Dendritic cell treated with granulocyte-macrophage colony-stimulating factor and Interleukin-4, amounts not matched to agents 40 ng/mL and 50 ng/mL, for 4 days (primary cell): ENCODE results near the gene RNF40.
A peak's percentile ranks its signal among the peaks of the same experiment; 100 is the strongest.

Source experiments
- H3K27ac Mint-ChIP-seq: one replicate; pipeline ENCODE4 v1.8.0; 2022; ENCODE audit warnings: mild to moderate bottlenecking, mixed read lengths
- H3K27me3 Mint-ChIP-seq: one replicate; pipeline ENCODE4 v1.8.0; 2022; ENCODE audit warnings: mild to moderate bottlenecking, mixed read lengths
- H3K36me3 Mint-ChIP-seq: one replicate; pipeline ENCODE4 v1.8.0; 2022; ENCODE audit warnings: low read depth, mixed read lengths
- H3K4me1 Mint-ChIP-seq: one replicate; pipeline ENCODE4 v1.8.0; 2022; ENCODE audit warnings: low read depth, mixed read lengths
- H3K4me3 Mint-ChIP-seq: one replicate; pipeline ENCODE4 v1.8.0; 2022; ENCODE audit warnings: mild to moderate bottlenecking, moderate library complexity, mixed read lengths
- H3K9me3 Mint-ChIP-seq: one replicate; pipeline ENCODE4 v1.8.0; 2022; ENCODE audit warnings: mixed read lengths
- intact Hi-C: fragments of 100-400 bp; cut with micrococcal nuclease; formaldehyde crosslinking; loops from one replicate; pipeline ENCODE4 v1.15.0; 2022

Gene RNF40

DNA sequence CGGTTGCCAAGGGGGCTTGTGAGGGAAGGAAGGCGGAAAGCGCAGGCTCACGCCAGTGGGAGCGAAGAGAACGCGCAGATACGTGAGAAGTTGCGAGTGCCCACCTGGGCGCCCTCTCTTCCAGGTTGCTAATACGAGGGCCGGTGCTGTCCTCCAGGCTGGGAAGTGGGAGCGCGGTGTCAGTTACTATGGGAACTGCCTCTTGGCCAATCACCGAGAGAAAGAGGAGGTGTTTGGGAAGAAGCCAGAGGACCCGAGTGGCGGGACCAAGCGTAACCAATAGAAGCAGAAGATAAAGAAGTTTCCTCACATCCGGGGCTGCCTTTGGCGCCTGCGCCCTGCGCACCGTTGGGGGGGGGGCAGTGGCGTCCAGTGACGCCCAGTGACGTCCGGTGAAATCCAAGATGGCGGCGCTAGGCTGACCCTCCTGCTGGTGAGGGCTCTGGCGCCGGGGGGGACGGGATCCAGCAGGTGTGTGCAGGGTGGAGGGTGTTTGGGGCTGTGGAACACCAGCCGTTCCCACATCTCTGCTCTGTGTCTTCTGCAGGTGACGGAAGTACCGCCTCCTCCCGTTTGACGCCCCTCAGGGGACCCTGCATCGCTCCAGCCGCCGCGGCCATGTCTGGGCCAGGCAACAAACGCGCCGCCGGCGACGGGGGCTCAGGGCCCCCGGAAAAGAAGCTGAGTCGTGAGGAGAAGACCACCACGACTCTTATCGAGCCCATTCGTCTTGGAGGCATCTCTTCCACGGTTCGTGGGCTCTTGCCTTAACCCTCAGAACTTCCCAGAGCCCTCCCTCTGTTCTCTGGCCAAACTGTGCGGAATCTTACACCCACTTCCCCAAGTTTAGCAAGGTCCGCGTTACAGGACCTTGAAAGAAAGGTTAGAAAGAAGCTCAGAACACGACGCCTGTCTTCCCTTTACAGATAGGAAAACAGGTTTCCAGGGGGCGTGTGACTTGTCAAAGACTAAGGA lies at the start of gene RNF40, which contains the start of gene CFAP119:
Gene RNF40, plus strand, starts transcription at position 395 of the 975 bp plus-strand sequence. Its CDS starts 224 bp downstream, at position 619.
Gene CFAP119, minus strand, starts transcription at position 135 of the 975 bp plus-strand sequence. CDS start 314 bp downstream, outside the sequence.
- intact Hi-C loops: loop anchor here (1.0 to 5.0 kb wide), 4 partner anchors 14 to 161 kb away; partner anchors contain the start of genes FBRS, FBXL19, PHKG2 and SRCAP
- peaks cover 89% of the 10 kb centered on the region for H3K36me3 Mint-ChIP-seq
- peaks cover 59% of the 10 kb centered on the region for H3K4me1 Mint-ChIP-seq
- no peaks in the 10 kb centered on the region for H3K9me3 Mint-ChIP-seq
- H3K27ac Mint-ChIP-seq: peak within 1 kb of the TSS; percentile 95
- no peaks in the 10 kb centered on the region for H3K27me3 Mint-ChIP-seq
- H3K4me3 Mint-ChIP-seq: peak within 1 kb of the TSS; percentile 90

DNA sequence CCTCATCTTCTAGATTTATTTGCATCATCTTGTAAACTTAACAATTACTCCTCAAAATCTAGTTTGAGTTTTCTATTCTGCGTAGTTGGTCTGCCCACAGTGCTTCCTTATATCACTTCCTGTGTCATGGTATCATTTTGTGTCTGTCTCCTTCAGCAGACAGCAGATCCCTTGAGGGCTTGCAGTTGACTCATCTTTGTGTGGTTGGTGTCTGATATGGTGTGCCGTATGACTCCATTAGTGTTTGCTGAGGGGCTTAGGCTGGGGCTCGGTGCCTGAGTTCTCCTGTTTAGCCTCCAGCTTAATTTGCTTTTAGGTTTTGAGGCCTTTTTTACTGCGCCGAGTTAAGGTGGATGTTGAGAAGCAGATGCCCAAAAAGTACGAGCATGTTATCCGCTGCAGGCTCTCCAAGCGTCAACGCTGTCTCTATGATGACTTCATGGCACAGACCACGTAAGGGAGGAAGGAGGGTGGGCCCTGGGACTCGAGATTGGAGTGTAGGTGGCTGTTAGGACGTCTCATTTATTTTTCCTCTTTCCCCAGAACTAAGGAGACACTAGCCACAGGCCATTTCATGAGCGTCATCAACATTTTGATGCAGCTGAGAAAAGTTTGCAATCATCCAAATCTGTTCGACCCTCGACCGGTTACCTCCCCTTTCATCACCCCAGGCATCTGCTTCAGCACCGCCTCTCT lies 46.2 kb upstream of the RNF40 start:
- Mint-ChIP-seq H3K36me3 (peaks cover 100% of the 10 kb centered on the region), H3K27ac (peak overlapping the region; percentile 90), H3K4me3 (peak overlapping the region; percentile 45), H3K4me1 (peaks cover 66% of the 10 kb centered on the region), H3K27me3 (no peaks in the 10 kb centered on the region), H3K9me3 (no peaks in the 10 kb centered on the region)
- intact Hi-C loops: loop anchor here (1.0 kb wide), 3 partner anchors 9 to 32 kb away; partner anchors contain the start of genes PHKG2 and SRCAP

DNA sequence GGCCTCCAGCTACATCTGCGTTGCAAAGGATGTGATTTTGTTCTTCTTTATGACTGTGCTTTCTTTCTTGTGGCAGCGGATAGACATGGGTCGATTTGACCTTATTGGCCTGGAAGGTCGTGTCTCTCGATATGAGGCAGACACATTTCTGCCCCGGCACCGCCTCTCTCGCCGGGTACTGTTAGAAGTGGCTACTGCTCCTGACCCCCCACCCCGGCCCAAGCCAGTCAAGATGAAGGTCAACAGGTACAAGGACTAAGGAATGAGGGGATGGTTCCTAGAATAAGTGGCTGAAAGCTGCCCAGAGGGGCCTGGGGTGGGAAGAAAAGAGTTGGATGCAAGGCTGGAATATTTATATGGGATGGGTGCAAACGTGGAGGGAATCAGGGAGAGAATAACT lies 42.0 kb upstream of the RNF40 start:
- intact Hi-C loops: no loop called here
- no peak overlapping the region for H3K4me3 Mint-ChIP-seq
- H3K4me1 Mint-ChIP-seq: peaks cover 74% of the 10 kb centered on the region
- H3K27ac Mint-ChIP-seq: peak overlapping the region; percentile 6
- H3K9me3 Mint-ChIP-seq: no peaks in the 10 kb centered on the region
- no peaks in the 10 kb centered on the region for H3K27me3 Mint-ChIP-seq
- H3K36me3 Mint-ChIP-seq: peaks cover 99% of the 10 kb centered on the region

DNA sequence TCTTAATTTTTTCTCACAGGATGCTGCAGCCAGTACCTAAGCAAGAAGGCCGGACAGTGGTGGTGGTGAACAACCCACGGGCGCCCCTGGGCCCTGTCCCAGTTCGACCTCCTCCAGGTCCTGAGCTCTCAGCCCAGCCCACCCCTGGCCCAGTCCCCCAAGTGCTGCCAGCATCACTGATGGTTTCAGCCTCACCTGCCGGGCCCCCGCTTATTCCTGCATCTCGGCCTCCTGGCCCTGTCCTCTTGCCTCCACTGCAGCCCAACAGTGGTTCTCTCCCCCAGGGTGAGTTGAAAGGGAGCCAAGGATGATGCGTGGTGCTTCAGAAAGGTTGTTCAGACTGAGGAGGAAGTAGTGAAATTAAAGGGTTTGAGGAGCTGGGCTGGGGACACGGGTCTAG lies 41.4 kb upstream of the RNF40 start:
- Mint-ChIP-seq H3K27me3 (no peaks in the 10 kb centered on the region), H3K27ac (peak overlapping the region; percentile 6), H3K4me3 (no peak overlapping the region), H3K4me1 (peaks cover 74% of the 10 kb centered on the region), H3K36me3 (peaks cover 93% of the 10 kb centered on the region), H3K9me3 (no peaks in the 10 kb centered on the region)
- intact Hi-C loops: no loop called here

DNA sequence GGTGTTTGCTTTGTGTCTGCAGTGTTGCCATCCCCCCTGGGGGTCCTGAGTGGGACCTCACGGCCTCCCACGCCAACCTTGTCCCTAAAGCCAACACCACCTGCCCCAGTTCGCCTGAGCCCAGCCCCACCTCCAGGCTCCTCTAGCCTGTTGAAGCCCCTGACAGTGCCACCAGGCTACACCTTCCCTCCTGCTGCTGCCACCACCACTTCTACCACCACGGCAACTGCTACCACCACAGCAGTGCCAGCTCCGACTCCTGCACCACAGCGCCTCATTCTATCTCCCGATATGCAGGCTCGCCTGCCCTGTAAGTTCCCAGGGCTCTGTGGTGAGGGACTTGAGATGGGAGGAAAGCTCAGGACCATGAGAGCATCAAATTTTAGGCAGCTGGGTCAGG lies 41.0 kb upstream of the RNF40 start:
- no peak overlapping the region for H3K4me3 Mint-ChIP-seq
- H3K27ac Mint-ChIP-seq: peak overlapping the region; percentile 5
- H3K4me1 Mint-ChIP-seq: peaks cover 74% of the 10 kb centered on the region
- intact Hi-C loops: no loop called here
- H3K9me3 Mint-ChIP-seq: no peaks in the 10 kb centered on the region
- peaks cover 92% of the 10 kb centered on the region for H3K36me3 Mint-ChIP-seq
- H3K27me3 Mint-ChIP-seq: no peaks in the 10 kb centered on the region

DNA sequence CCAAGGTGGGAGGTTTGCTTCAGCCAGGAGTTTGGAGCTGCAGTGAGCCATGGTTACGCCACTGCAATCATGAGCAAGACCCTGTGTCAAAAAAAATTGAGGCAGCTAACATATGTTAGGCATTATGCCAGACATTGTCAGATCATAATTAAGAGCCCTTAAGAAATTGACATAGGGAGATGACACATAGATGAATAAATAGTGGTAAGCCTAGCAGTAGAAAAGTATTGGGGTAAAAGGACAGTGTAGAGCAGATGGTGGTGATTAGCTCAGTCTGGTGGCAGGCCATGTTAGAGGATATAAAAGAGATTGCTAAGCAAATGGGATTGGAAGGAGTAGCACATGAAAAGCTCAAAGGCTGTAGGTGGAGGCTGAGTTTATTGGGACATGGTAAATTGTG lies 40.5 kb upstream of the RNF40 start:
- H3K9me3 Mint-ChIP-seq: no peaks in the 10 kb centered on the region
- H3K4me1 Mint-ChIP-seq: peaks cover 72% of the 10 kb centered on the region
- H3K27me3 Mint-ChIP-seq: no peaks in the 10 kb centered on the region
- H3K4me3 Mint-ChIP-seq: no peak overlapping the region
- peaks cover 89% of the 10 kb centered on the region for H3K36me3 Mint-ChIP-seq
- intact Hi-C loops: no loop called here
- H3K27ac Mint-ChIP-seq: peak overlapping the region; percentile 5

DNA sequence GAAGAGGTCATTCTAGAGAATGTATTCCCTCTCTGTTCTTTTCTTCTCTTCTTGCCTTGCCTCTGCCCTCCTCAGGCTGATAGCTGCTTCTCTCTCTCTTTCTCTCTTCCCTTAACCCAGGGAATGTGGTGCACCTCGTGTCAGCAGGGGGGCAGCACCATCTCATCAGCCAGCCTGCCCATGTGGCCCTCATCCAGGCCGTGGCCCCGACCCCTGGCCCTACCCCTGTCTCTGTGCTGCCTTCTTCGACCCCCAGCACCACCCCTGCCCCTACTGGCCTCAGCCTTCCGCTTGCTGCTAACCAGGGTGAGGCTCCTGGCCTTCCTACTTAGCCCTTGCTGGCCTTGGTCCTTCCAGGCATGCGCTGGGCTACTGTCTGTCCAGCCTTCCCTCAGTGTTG lies 39.7 kb upstream of the RNF40 start:
- H3K4me3 Mint-ChIP-seq: no peak overlapping the region
- H3K27ac Mint-ChIP-seq: peak overlapping the region; percentile 96
- H3K4me1 Mint-ChIP-seq: peaks cover 70% of the 10 kb centered on the region
- peaks cover 89% of the 10 kb centered on the region for H3K36me3 Mint-ChIP-seq
- no peaks in the 10 kb centered on the region for H3K27me3 Mint-ChIP-seq
- H3K9me3 Mint-ChIP-seq: no peaks in the 10 kb centered on the region
- intact Hi-C loops: no loop called here

DNA sequence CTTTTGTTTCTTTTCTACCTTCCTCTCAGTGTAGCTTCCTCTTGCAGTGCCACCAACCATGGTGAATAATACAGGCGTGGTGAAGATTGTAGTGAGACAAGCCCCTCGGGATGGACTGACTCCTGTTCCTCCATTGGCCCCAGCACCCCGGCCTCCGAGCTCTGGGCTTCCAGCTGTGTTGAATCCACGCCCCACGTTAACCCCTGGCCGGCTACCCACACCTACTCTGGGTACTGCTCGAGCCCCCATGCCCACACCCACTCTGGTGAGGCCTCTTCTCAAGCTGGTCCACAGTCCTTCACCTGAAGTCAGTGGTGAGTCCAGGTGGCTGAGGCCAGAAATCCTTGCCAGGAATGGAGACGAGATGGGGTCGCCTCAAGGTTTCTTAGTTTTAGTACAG lies 39.2 kb upstream of the RNF40 start:
- Mint-ChIP-seq H3K4me3 (no peak overlapping the region), H3K9me3 (no peaks in the 10 kb centered on the region), H3K4me1 (peaks cover 75% of the 10 kb centered on the region), H3K36me3 (peaks cover 89% of the 10 kb centered on the region), H3K27me3 (no peaks in the 10 kb centered on the region), H3K27ac (peak overlapping the region; percentile 96)
- intact Hi-C loops: no loop called here

DNA sequence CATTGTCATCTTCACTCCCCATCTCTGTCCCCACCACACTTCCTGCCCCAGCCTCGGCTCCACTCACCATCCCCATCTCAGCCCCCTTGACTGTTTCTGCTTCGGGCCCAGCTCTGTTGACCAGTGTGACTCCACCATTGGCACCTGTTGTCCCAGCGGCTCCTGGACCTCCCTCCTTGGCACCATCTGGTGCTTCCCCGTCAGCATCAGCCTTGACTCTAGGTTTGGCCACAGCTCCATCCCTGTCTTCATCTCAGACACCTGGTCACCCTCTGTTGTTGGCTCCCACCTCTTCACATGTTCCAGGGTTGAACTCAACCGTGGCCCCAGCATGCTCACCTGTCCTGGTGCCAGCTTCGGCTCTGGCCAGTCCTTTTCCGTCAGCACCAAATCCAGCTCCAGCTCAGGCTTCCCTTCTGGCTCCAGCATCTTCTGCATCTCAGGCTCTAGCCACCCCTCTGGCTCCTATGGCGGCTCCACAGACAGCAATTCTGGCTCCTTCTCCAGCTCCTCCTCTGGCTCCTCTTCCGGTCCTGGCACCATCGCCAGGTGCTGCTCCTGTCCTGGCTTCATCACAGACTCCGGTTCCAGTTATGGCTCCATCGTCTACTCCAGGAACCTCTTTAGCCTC lies 38.3 kb upstream of the RNF40 start:
- peaks cover 82% of the 10 kb centered on the region for H3K4me1 Mint-ChIP-seq
- peaks cover 88% of the 10 kb centered on the region for H3K36me3 Mint-ChIP-seq
- no peaks in the 10 kb centered on the region for H3K9me3 Mint-ChIP-seq
- intact Hi-C loops: no loop called here
- no peaks in the 10 kb centered on the region for H3K27me3 Mint-ChIP-seq
- peak overlapping the region; percentile 60 for H3K4me3 Mint-ChIP-seq
- H3K27ac Mint-ChIP-seq: peak overlapping the region; percentile 96

DNA sequence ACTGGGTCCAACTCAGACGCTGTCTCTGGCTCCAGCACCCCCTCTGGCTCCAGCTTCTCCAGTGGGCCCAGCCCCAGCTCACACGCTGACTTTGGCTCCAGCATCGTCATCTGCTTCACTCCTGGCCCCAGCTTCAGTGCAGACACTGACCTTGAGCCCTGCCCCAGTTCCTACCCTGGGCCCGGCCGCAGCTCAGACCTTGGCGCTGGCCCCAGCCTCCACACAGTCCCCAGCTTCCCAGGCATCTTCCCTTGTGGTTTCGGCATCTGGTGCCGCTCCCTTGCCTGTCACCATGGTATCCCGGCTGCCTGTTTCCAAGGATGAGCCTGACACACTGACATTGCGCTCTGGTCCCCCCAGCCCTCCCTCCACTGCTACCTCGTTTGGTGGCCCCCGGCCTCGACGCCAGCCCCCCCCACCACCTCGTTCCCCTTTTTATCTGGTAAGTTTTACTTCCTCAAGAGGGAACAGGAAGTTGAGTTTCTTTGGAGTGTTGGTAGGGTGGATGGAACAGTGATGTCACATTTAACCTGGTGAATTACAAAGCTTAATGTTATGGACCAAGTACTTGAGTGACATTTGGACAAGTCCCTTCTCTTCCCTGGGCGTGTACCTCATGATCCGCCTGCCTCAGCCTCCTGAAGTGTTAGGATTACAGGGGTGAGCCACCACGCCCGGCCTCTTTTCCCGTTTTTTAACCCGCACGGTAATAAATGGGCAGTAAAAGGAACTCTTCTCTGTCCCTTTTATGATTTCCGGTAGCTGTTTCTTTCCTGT lies 37.3 kb upstream of the RNF40 start:
- Mint-ChIP-seq H3K4me3 (peak overlapping the region; percentile 60), H3K36me3 (peaks cover 88% of the 10 kb centered on the region), H3K27ac (peak overlapping the region; percentile 96), H3K4me1 (peaks cover 91% of the 10 kb centered on the region), H3K9me3 (no peaks in the 10 kb centered on the region), H3K27me3 (no peaks in the 10 kb centered on the region)
- intact Hi-C loops: loop anchor here (1.0 kb wide), 1 partner anchor 10 kb away; no protein-coding TSS in a partner anchor

DNA sequence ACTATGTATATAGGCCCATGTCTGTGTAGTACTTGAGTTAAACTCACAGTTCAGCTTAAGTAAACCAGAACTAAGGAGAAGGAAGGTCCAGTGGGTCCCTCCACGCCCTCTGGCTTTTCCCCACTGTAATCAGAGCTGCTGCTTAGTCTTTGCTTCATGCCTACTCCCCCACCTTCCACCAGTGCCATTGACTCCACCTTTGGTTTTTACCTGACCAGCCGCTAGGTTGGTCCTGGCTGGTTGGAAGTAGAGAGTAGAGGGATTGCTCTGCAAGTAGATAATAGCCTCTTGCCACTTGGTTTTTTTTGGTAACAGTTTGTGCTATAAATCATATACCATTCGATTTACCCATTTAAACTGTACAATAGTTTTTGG lies 36.7 kb upstream of the RNF40 start:
- intact Hi-C loops: loop anchor here (1.0 kb wide), 1 partner anchor 10 kb away; no protein-coding TSS in a partner anchor
- H3K4me1 Mint-ChIP-seq: peaks cover 86% of the 10 kb centered on the region
- peaks cover 88% of the 10 kb centered on the region for H3K36me3 Mint-ChIP-seq

DNA sequence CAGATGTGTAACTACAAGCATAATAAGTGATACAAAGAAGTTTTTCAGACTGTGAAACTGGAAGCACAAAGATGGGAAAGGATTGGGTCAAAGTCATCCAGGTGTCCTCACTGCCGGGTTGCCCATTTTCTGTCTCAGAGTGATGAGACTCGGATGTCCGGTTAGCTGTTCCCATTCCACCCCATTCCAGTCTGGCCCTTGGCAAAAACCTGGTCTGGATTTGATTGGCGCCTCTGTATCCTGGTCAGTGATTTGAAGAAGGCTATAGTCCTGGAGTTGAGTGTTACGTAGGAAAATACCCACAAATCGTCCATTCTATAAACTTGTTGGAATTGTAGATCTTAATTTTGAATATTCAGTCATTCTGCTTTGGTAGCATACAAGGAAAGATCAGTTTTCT lies 33.8 kb upstream of the RNF40 start:
- peaks cover 57% of the 10 kb centered on the region for H3K4me1 Mint-ChIP-seq
- peak overlapping the region; percentile 70 for H3K27ac Mint-ChIP-seq
- peaks cover 88% of the 10 kb centered on the region for H3K36me3 Mint-ChIP-seq
- H3K4me3 Mint-ChIP-seq: no peak overlapping the region
- H3K27me3 Mint-ChIP-seq: no peaks in the 10 kb centered on the region
- H3K9me3 Mint-ChIP-seq: no peaks in the 10 kb centered on the region
- intact Hi-C loops: no loop called here

More for the DNA sequence above, 36.7 kb upstream of the RNF40 start:
- no peaks in the 10 kb centered on the region for H3K27me3 Mint-ChIP-seq
- peak overlapping the region; percentile 48 for H3K4me3 Mint-ChIP-seq
- peak overlapping the region; percentile 96 for H3K27ac Mint-ChIP-seq
- no peaks in the 10 kb centered on the region for H3K9me3 Mint-ChIP-seq
